Activated T-cell treated with anti-CD3 and anti-CD28 coated beads for 24 hours (primary cell): ENCODE measurements around the gene CDC45.

Source experiments
- DNase-seq: peaks from one replicate; pipeline ENCODE4 v3.0.0-alpha.2; 2020; ENCODE audit warnings: low read depth

CDC45 gene

DNA sequence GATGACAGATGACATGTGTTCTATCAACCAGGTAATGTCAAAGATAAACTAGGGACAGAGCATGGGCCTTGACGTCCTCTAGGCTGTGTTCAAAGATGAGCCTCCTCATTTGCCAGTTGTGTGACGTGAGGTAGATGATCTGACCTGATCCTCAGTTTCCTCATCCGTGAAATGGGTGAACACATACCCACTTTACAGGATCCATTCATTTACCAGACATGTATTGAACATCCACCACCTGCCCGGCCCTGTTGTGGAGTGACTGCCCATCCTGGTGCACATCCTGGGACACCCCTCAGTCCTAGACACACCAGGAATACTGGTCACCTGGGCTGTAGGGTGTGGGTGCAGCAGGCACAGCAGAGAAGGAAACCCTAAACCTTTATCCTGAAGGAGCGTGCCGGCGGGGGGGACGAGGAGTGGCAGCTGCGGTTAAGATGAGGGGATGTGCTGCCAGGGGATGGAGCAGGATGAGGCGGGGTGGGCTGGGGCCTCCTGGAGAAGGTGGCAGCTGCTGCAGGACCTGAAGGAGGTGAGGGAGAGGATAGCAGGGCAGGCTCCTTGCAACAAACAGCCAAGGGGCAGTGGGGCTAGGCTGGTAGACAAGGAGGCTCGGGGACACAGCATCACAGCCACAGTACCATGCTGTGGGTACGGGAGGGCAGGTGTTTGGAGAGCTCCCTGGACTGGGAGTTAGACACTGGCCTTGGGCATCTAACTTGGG lies 36.1 kb downstream of the CDC45 start:
- no peak for DNase-seq

DNA sequence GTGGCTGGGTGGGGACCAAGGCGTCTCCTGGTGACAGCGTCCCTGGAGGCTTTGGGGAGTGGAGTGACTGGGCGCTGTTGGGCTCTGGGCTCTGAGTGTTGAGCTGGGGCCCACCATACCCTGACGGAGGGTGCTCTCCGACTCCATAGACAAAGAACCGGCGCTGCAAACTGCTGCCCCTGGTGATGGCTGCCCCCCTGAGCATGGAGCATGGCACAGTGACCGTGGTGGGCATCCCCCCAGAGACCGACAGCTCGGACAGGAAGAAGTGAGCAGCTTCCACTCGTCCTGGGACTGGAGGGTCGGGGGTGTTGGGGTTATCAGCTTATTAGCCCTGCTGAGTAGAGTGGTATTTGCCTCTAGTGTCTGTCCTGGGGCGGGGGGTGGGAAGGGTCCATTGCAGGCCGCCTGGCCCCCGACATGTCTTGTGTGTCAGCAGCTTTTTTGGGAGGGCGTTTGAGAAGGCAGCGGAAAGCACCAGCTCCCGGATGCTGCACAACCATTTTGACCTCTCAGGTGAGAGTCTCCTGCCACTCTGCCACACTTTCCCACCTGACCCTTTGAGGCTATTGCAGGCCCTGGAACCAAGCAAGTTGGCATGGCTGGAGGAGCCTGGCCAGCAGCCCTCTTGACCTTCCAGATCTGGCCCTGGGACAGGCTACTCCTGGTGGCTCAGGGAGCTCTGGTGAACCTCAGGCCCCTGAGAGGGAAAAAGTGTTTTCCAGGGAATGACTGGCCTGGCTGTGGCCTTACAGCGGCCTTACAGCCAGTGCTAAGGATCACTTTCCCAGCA lies 36.9 kb downstream of the CDC45 start:
- DNase-seq, result no peak

DNA sequence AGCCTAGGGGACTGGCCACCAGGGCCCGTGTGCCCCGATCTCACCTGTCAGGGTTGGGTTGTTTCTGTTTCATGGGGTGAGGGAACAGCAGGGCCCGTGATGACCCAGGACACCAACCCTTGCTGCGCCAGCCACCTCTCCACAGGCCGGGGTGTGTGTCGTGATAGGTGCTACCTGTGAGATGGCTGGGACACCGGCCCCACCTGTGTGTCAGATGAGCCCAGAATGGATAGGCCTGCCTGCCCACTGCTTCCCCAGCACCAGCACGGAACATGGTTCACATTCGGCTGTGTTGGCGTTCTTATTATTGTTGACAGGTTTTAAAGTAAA lies 37.4 kb downstream of the CDC45 start:
- no peak for DNase-seq

DNA sequence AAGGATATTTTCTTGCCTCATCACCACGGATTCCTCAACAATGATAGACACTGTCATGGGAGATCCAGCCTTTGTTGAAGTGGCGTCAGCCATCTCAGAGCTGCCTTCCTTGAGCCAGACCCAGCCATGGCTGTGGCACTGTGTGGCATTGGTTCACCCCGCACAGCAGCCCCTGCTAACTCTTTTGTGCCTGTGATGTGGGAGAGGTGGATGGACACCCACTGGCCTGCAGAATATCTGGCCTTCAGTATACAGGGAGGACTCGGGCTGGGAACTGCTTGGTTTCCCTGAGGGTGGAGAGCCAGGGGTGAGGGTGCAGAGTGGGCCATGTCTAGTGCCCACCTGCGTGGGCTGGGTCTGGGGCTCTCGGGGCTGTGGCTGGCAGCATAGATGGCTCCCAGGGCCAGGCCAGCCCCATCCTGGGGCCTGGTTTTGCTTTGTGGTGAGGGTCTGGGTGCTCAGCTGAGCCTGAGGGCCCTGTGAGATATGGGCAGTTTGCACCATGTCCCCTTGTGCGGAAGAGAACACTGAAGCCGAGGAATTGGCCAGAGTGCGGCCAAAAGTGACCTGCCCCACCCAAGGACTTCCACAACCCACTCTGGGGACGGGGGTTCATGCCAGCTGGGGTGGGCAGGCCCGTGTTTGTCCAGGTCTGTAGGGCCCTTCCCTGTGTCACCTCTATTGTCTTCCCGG lies 38.3 kb downstream of the CDC45 start:
- DNase-seq, result no peak

DNA sequence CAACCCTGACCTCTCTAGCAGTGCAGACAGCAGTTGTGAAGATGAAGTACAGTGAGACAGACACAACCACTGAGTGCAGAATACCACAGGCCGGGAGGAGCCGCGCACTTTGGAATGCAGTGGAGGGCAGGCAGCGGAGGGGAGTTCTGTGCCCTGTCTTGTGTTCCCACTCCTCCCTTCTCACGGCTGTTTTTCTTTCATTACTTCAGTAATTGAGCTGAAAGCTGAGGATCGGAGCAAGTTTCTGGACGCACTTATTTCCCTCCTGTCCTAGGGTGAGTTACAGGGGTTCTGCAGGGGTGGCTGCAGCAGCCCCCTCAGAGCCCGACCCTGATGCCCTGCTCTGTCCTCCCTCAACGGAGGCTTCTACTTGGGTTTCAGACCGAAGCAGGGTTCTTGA lies 38.9 kb downstream of the CDC45 start:
- no peak for DNase-seq

- DNase-seq, result no peak
Measured at GRCh38 chr22:19519041-19519926, 39.6 kb downstream of the CDC45 start.

GRCh38 chr22:19520007-19520406 lies 40.3 kb downstream of the CDC45 start:
- DNase-seq, result no peak

- DNase-seq, result no peak
Measured at GRCh38 chr22:19520566-19521305, 41.0 kb downstream of the CDC45 start.

DNA sequence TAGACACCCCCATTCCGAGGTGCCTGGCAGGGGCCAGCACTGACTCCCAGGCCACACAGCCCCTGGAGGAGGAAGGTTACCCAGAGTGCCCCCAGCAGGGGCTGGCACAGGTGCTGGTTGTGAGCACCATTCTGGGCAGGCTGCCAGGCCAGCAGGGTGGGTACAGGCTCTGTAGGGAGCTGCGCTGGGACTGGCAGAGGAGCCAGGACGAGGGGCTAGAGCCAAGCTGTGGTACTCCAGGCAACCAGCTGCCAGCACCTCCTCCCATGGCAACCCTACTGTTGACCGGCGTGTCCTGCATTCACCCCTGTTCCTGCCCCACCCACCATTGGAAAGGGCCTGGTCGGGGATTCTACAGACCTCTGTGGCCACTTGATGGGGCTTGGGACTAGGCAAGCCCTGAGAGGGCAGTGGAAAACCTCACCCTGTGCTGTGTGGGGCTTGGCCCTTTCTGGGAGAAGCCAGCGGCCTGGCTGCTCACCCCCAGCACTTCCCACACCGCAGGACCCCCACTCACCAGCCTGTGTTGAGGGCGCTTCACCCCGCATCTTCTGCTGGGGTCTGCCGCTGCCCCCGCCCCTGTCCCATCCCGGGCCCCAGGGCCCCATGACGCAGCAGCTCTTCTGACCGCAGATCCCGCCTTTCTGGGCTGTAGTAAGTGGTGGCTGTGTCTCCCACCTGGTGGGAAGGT lies 42.6 kb downstream of the CDC45 start:
- no peak for DNase-seq

DNA sequence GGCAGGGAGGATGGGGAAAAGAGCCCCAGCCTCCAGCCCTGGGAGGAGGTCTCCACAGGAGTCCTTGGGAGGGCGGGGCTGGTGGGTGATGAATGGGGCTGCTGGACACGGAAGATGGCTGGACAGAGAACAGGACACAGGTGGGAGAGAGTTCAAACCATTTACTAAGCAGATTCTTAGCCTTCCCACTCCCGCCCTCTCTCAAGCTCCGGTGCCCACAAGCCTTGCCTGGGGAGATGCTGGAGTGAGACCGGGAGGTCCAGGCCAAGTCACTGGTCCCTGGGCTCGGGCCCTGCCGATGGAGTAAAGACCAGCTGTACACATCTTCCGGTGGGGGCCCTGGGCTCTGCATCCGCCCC lies 43.1 kb downstream of the CDC45 start:
- DNase-seq, result no peak

- DNase-seq, result no peak
Measured at GRCh38 chr22:19523240-19524169, 43.8 kb downstream of the CDC45 start.

DNA sequence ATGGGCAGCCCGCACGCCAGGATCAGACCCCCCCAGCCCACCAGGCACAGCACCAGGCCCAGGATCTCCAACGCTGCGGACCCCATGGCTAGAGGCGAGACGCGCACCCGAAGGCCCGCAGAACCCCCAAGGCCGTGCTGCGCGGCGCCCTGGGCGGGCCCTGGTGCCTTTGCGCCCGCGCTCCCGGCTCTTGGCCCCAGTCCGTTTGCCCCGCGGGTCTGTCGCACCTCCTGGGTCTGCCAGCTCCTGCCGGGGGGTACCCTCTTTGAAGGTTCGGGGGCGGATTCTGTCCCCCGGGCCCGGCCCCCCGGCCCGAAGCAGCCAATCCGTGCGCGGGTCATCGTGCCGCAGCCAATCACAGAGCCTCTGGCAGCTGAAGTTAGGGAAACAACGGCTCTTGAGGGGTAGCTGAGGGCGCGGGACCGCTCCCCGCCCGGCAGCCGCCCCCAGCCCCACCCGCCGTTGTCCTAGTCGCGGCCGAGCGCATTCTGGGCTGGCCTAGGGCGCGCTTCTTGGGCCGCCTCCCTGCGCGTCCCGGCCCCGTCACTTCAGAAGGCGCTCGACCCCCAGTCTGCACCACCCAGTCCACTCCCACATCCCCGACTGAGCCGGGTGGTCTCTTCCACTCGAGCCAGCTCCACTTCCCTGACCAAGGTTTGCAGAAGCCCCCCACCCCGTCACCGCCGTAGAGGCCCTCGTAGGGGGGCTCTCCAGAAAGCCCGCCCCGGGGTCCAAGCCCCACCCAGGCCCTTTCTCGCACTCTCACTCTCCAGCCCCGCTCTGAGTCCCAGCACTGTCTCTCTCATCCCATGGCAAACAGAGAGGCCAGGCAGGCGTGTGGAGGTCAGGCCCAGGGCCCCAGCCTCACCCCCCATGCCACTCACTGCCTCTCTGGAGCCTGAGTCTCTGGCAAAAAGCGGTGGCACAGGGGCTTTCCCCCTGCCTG lies 44.7 kb downstream of the CDC45 start, which contains the start of gene CLDN5:
CLDN5 (minus strand) TSS at position 241 of the 946 bp plus-strand sequence; CDS start at position 86, 155 bp downstream.
- DNase-seq, result no peak

GRCh38 chr22:19525116-19525660 lies 45.5 kb downstream of the CDC45 start:
- no peak for DNase-seq

- DNase-seq, result no peak
Measured at GRCh38 chr22:19525666-19526065, 45.9 kb downstream of the CDC45 start.

DNA sequence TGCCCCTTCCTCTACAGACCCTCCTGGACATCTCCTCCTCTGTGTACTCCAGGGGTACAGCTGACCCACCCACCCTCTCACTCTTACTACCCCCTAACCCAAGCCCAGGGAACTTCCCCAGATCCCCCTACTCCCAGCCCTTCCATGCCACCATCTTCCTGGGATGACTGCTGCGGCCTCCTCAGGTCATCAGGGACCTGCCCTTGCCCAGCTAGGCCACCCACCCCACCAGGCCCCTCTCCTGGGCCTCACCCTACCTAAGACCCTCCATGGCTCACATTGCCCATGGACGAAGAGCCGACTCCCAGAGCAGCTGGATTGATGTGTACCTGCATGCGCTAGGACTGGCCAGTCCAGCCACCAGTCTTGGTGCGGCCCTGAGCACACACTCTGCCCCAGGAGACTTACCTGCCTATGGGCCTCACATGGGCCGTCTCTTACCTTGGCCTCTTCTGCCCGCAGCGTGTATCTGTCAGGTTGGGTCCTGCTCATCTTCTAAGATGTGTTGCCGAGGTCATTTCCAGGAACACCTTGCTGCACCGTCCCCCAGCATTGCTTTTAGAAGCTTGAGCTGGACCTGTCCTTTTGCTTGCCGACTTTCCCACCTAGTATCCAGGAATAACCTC lies 46.5 kb downstream of the CDC45 start:
- no peak for DNase-seq

- DNase-seq, result no peak
Measured at GRCh38 chr22:19526702-19527111, 47.0 kb downstream of the CDC45 start.

- no peak for DNase-seq
Measured at GRCh38 chr22:19527321-19527721, 47.6 kb downstream of the CDC45 start.
